Measurements from ENCODE around the gene RGS7.

- TF ChIP-seq CTCF (IDR thresholded peaks at IDR 0.05; ENCODE audit: poor library complexity) (no peak), EZH2phosphoT487 (IDR thresholded peaks at IDR 0.05; ENCODE audit: low read depth, severe bottlenecking, unreplicated experiment) (no peak)
These were observed 226.1 kb downstream of the RGS7 start for GRCh38 chr1:241130881-241131280.

Data from hepatocyte (in vitro differentiated cells).